K562 (cell line): ENCODE results near the gene B3GALT5. TPM values are rescaled to one million over a fixed set of nuclear protein-coding genes. Genes with fewer than 3 reads are reported as not detected.

Experiments used
- ATAC-seq: fragments of 200-7000 bp; cut with Tn5 transposase; 3 replicates; pipeline ENCODE4 v1.9.1; 2020; ENCODE audit warnings: moderate library complexity
- BruUV-seq: library from RNA; stranded (reverse); fragments of 400-500 nt; replicated peaks from 2 replicates; lab custom pipeline; 2021; lab: Mats Ljungman, UMichigan
- CTCF ChIA-PET: fragments of 300-600 bp; formaldehyde crosslinking; extraction: SDS; loops from one replicate; lab custom pipeline; 2021; ENCODE audit warnings: low intra/inter-chr PET ratio; lab: Yijun Ruan, JAX
- POLR2A ChIA-PET: fragments of 300-600, 350-650 bp; sonication (Branson Sonifier 250); formaldehyde crosslinking; extraction: SDS; loops from one replicate; lab custom pipeline; 2021; ENCODE audit warnings: antibody characterized with exemption, inconsistent platforms; lab: Yijun Ruan, JAX
- DNase-seq, 4 experiments: peaks; one replicate each; pipeline versions ENCODE4 v3.0.0 to v3.0.0-alpha.2; 2011 to 2018; ENCODE audit warnings: low spot score in 3 of 4, mixed read lengths in 3 of 4; ENCODE audit errors: extremely low read depth in 1 of 4
- FAIRE-seq: peaks from 2 replicates; lab custom pipeline; 2011; peaks lifted over from hg19 to GRCh38; lab: Jason Lieb, UNC
- H2AFZ ChIP-seq: 2 replicates; pipeline ENCODE4 v1.6.0; 2011; ENCODE audit warnings: low read depth, low read length, control low read depth, inconsistent platforms
- H3K27ac ChIP-seq: fragments of 200-600 bp; 3 replicates; pipeline ENCODE4 v1.8.0; 2011; ENCODE audit warnings: low read depth, mild to moderate bottlenecking, control low read depth, inconsistent platforms, low read length, moderate library complexity, mixed read lengths; ENCODE audit errors: extremely low read depth
- H3K27me3 ChIP-seq, 2 experiments: fragments of 300-600 bp in 1 of 2; 2 replicates in 1 of 2; 3 replicates in 1 of 2; pipeline versions ENCODE4 v1.6.0 to v1.8.0; 2011; ENCODE audit warnings: inconsistent platforms in 2 of 2, low read length in 2 of 2, mild to moderate bottlenecking in 1 of 2, mixed read lengths in 1 of 2, moderate library complexity in 1 of 2; ENCODE audit not compliant: control insufficient read depth in 2 of 2, insufficient read depth in 2 of 2
- H3K36me3 ChIP-seq: fragments of 300-600 bp; 3 replicates; pipeline ENCODE4 v1.8.0; 2011; ENCODE audit warnings: mild to moderate bottlenecking, low read length, inconsistent platforms; ENCODE audit not compliant: control insufficient read depth, insufficient read depth
- H3K4me1 ChIP-seq, 2 experiments: fragments of 200-600 bp in 1 of 2; replicated peaks in 1 of 2; 2 replicates in 1 of 2; 3 replicates in 1 of 2; pipeline versions ENCODE4 v1.5.1 to v1.8.0; 2011; ENCODE audit warnings: inconsistent platforms in 2 of 2, low read length in 2 of 2, mild to moderate bottlenecking in 1 of 2, mixed read lengths in 1 of 2, moderate library complexity in 1 of 2; ENCODE audit not compliant: control insufficient read depth in 2 of 2, insufficient read depth in 2 of 2
- H3K4me2 ChIP-seq: 2 replicates; pipeline ENCODE4 v1.6.1; 2011; ENCODE audit warnings: low read length, control low read depth, inconsistent platforms, mixed read lengths; ENCODE audit not compliant: insufficient read depth
- H3K4me3 ChIP-seq: fragments of 200-600 bp; sonication (generic), shearing (Covaris generic); 2 replicates; pipeline ENCODE4 v1.5.1; 2016; ENCODE audit warnings: control low read depth, inconsistent platforms
- H3K79me2 ChIP-seq: fragments of 200-600 bp; 3 replicates; pipeline ENCODE4 v1.8.0; 2011; ENCODE audit warnings: low read length, inconsistent platforms; ENCODE audit not compliant: control insufficient read depth, insufficient read depth
- H3K9ac ChIP-seq, 2 experiments: 2 replicates each; pipeline versions ENCODE4 v1.6.0 to v1.6.1; 2011; ENCODE audit warnings: low read depth in 2 of 2, low read length in 2 of 2, control low read depth in 1 of 2, inconsistent platforms in 1 of 2, mild to moderate bottlenecking in 1 of 2, mixed read lengths in 1 of 2; ENCODE audit not compliant: insufficient read depth in 1 of 2
- H3K9me1 ChIP-seq: one replicate; pipeline ENCODE4 v1.6.0; 2011; ENCODE audit warnings: inconsistent platforms, mild to moderate bottlenecking, low read length, moderate library complexity; ENCODE audit not compliant: control insufficient read depth, insufficient read depth
- H3K9me3 ChIP-seq: replicated peaks from 2 replicates; pipeline ENCODE4 v1.5.1; 2011; ENCODE audit warnings: low read depth, low read length, inconsistent platforms; ENCODE audit not compliant: control insufficient read depth, insufficient read depth
- H4K20me1 ChIP-seq: replicated peaks from 2 replicates; pipeline ENCODE4 v1.6.1; 2011; ENCODE audit warnings: low read length, inconsistent platforms, mixed read lengths; ENCODE audit not compliant: control insufficient read depth, insufficient read depth
- BCOR ChIP-seq: fragments of 450-650 bp; IDR thresholded peaks from 2 replicates; pipeline ENCODE4 v1.6.1; 2016
- BDP1 ChIP-seq: IDR thresholded peaks from 3 replicates; pipeline ENCODE4 v1.6.1; 2011; ENCODE audit not compliant: insufficient read length, insufficient read depth
- CBFB ChIP-seq: sonication (generic); formaldehyde crosslinking; IDR thresholded peaks from 2 replicates; pipeline ENCODE4 v1.4.0; 2020; ENCODE audit warnings: mild to moderate bottlenecking, missing genetic modification reagents
- EP300 ChIP-seq: IDR thresholded peaks from 2 replicates; pipeline ENCODE4 v1.6.1; 2012; ENCODE audit warnings: low read length, improper control_type of control experiment
- MCM5 ChIP-seq: fragments of 450-650 bp; IDR thresholded peaks from 2 replicates; pipeline ENCODE4 v1.6.1; 2016; ENCODE audit warnings: low read depth
- NR4A1 ChIP-seq, 2 experiments: fragments of 250-450 bp in 1 of 2; fragments of 450-650 bp in 1 of 2; sonication (Bioruptor Pico) in 1 of 2; IDR thresholded peaks; 2 replicates each; pipeline versions ENCODE4 v1.4.0 to v1.6.1; 2016 to 2020; ENCODE audit warnings: mild to moderate bottlenecking in 2 of 2, missing compliant biosample characterization in 1 of 2, missing genetic modification characterization in 1 of 2, moderate library complexity in 1 of 2
- WGBS: fragments of 100-300 bp; shearing (Covaris generic); methylation state at CpG from one replicate; pipeline ENCODE4 v1.1.6; 2016; ENCODE audit warnings: low coverage, mixed read lengths; ENCODE audit not compliant: insufficient coverage; ENCODE audit errors: missing lambda C conversion rate; 5-methylcytosine and 5-hydroxymethylcytosine counted together
- in situ Hi-C: fragments of 300-500 bp; cut with MboI; formaldehyde crosslinking; loops from 4 replicates; pipeline ENCODE4 v1.15.0; 2018; ENCODE audit warnings: inconsistent platforms, mixed read lengths
- intact Hi-C: fragments of 100-400 bp; cut with micrococcal nuclease; formaldehyde crosslinking; loops from 2 replicates; pipeline ENCODE4 v1.14.2; 2022
- polyA plus RNA-seq, 8 experiments: library from polyadenylated mRNA; depleted of rRNA in 4 of 8; stranded (reverse) in 5 of 8; unstranded in 3 of 8; fragments of >200 nt; fragmentation: Nextera tagmentation in 2 of 8; fragmentation: Illumina TruSeq in 1 of 8; extraction: Ambion mirVana in 2 of 8; extraction: Trizol in 1 of 8; gene quantifications; 2 replicates each; pipeline versions ENCODE4 v1.2.1 to v1.2.3, GENCODE V29; 2011 to 2014; ENCODE audit warnings: inconsistent platforms in 1 of 8, missing spikeins in 1 of 8
- total RNA-seq, 7 experiments: library from RNA; depleted of rRNA in 6 of 7; stranded (reverse); fragments of >200 nt in 6 of 7; fragmentation: Illumina TruSeq in 2 of 7; extraction: Trizol in 2 of 7; gene quantifications; 2 replicates each; pipeline versions ENCODE4 v1.2.1 to v1.2.3, GENCODE V29; 2011 to 2021; ENCODE audit warnings: low replicate concordance in 1 of 7
- TF ChIP-seq, protein P1 (sequence below), 2 experiments: IDR thresholded peaks; 2 replicates each; pipeline ENCODE4 v1.6.1; 2011; ENCODE audit warnings: borderline replicate concordance in 1 of 2, control low read depth in 1 of 2, low read depth in 1 of 2, low read length in 1 of 2, mild to moderate bottlenecking in 1 of 2, mixed read lengths in 1 of 2, moderate library complexity in 1 of 2; ENCODE audit not compliant: insufficient read depth in 1 of 2, insufficient read length in 1 of 2, poor library complexity in 1 of 2, severe bottlenecking in 1 of 2; ENCODE audit errors: extremely low read depth in 1 of 2
- TF ChIP-seq, protein P2 (sequence below): IDR thresholded peaks from 2 replicates; pipeline ENCODE4 v1.6.1; 2016; ENCODE audit warnings: missing genetic modification characterization, missing compliant biosample characterization
- TF ChIP-seq, protein P3 (sequence below), 2 experiments: fragments of 450-650 bp; formaldehyde crosslinking in 1 of 2; IDR thresholded peaks; 2 replicates each; pipeline versions ENCODE4 v1.4.0 to v1.6.1; 2014 to 2020; ENCODE audit warnings: mild to moderate bottlenecking in 2 of 2, borderline replicate concordance in 1 of 2, low read depth in 1 of 2
- TF ChIP-seq, protein P4 (sequence below): fragments of 450-650 bp; IDR thresholded peaks from 2 replicates; pipeline ENCODE4 v1.6.1; 2016; ENCODE audit warnings: low read depth, mild to moderate bottlenecking, moderate library complexity

B3GALT5 gene
- total and polyA plus RNA-seq, 9 of the 15 experiments (the other 6 are each of a cell fraction or from before 2014, with no cell fraction given) = 0.02 TPM; not detected in 8

DNA sequence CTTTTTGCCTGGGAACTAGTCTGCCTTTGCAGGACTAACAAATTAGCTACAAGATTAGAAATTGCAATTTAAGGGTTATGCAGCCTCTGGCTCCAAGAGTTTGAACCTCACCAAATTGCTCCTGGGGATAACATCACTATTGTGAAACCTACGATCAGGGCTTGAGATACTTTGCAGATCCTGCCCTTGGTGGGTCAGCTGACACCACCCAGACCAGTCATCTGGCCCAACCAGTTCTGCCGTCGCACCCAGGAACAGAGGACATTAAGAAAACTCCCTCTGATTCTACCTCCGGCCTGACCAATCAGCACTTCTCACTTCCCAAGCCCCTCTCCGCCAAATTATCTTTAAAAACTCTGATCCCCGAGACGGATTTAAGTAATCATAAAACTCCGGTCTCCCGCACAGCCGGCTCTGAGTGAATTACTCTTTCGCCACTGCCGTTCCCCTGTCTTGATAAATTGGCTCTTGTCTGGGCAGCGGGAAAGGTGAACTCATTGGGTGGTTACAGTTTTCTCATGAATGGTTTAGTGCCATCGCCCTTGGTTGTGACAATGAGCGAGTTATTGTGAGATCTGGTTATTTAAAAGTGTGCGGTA lies 32.9 kb upstream of the B3GALT5 start:
- Histone ChIP-seq H3K4me2 (no peak overlapping the region), H3K36me3 (no peaks in the 10 kb centered on the region), H3K4me1 (no peaks in the 10 kb centered on the region), H2AFZ (no peak overlapping the region), H4K20me1 (no peaks in the 10 kb centered on the region), H3K4me3 (no peak overlapping the region), H3K9ac (no peak overlapping the region), H3K79me2 (no peaks in the 10 kb centered on the region), H3K27ac (no peak overlapping the region), H3K9me1 (no peaks in the 10 kb centered on the region), H3K27me3 (peaks cover 8 to 14% of the 10 kb centered on the region in 2 experiments; a peak in 3 of 5 replicates), H3K9me3 (no peaks in the 10 kb centered on the region)
- CTCF ChIA-PET = no interaction called here
- POLR2A ChIA-PET = no interaction called here
- intact Hi-C loops = no loop called here
- DNase-seq = no peak
- no TSS peak for BruUV-seq
- FAIRE-seq = no peak
- no peak for ATAC-seq
- in situ Hi-C loops = no loop called here
- 3% methylated on average over 16 of the region's 16 CpGs for WGBS
- TF ChIP-seq EP300 = no peak
- TF ChIP-seq, protein P1, sequence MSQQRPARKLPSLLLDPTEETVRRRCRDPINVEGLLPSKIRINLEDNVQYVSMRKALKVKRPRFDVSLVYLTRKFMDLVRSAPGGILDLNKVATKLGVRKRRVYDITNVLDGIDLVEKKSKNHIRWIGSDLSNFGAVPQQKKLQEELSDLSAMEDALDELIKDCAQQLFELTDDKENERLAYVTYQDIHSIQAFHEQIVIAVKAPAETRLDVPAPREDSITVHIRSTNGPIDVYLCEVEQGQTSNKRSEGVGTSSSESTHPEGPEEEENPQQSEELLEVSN (IDR thresholded peaks at IDR 0.05; ENCODE audit: borderline replicate concordance in 1 of 2, extremely low read depth in 1 of 2, insufficient read depth in 1 of 2, insufficient read length in 1 of 2, low read depth in 1 of 2, low read length in 1 of 2, poor library complexity in 1 of 2, severe bottlenecking in 1 of 2) = no peak
- TF ChIP-seq, protein P2, sequence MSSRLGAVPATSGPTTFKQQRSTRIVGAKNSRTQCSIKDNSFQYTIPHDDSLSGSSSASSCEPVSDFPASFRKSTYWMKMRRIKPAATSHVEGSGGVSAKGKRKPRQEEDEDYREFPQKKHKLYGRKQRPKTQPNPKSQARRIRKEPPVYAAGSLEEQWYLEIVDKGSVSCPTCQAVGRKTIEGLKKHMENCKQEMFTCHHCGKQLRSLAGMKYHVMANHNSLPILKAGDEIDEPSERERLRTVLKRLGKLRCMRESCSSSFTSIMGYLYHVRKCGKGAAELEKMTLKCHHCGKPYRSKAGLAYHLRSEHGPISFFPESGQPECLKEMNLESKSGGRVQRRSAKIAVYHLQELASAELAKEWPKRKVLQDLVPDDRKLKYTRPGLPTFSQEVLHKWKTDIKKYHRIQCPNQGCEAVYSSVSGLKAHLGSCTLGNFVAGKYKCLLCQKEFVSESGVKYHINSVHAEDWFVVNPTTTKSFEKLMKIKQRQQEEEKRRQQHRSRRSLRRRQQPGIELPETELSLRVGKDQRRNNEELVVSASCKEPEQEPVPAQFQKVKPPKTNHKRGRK = no peak
- TF ChIP-seq, protein P3, sequence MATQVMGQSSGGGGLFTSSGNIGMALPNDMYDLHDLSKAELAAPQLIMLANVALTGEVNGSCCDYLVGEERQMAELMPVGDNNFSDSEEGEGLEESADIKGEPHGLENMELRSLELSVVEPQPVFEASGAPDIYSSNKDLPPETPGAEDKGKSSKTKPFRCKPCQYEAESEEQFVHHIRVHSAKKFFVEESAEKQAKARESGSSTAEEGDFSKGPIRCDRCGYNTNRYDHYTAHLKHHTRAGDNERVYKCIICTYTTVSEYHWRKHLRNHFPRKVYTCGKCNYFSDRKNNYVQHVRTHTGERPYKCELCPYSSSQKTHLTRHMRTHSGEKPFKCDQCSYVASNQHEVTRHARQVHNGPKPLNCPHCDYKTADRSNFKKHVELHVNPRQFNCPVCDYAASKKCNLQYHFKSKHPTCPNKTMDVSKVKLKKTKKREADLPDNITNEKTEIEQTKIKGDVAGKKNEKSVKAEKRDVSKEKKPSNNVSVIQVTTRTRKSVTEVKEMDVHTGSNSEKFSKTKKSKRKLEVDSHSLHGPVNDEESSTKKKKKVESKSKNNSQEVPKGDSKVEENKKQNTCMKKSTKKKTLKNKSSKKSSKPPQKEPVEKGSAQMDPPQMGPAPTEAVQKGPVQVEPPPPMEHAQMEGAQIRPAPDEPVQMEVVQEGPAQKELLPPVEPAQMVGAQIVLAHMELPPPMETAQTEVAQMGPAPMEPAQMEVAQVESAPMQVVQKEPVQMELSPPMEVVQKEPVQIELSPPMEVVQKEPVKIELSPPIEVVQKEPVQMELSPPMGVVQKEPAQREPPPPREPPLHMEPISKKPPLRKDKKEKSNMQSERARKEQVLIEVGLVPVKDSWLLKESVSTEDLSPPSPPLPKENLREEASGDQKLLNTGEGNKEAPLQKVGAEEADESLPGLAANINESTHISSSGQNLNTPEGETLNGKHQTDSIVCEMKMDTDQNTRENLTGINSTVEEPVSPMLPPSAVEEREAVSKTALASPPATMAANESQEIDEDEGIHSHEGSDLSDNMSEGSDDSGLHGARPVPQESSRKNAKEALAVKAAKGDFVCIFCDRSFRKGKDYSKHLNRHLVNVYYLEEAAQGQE (IDR thresholded peaks at IDR 0.05; ENCODE audit: borderline replicate concordance) = no peak
- TF ChIP-seq, protein P3 (CRISPR knock-in tag; IDR thresholded peaks at IDR 0.05; ENCODE audit: low read depth) = no peak
- no peak for TF ChIP-seq MCM5
- no peak for TF ChIP-seq BDP1
- no peak for TF ChIP-seq NR4A1 (CRISPR knock-in tag; IDR thresholded peaks at IDR 0.05)
- no peak for TF ChIP-seq NR4A1 (tag; IDR thresholded peaks at IDR 0.05)
- TF ChIP-seq BCOR = no peak
- no peak for TF ChIP-seq CBFB (CRISPR knock-in tag)
- TF ChIP-seq, protein P4, sequence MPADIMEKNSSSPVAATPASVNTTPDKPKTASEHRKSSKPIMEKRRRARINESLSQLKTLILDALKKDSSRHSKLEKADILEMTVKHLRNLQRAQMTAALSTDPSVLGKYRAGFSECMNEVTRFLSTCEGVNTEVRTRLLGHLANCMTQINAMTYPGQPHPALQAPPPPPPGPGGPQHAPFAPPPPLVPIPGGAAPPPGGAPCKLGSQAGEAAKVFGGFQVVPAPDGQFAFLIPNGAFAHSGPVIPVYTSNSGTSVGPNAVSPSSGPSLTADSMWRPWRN = no peak
